ENCODE results near the gene CLASRP. TPM values are rescaled to one million over a fixed set of nuclear protein-coding genes. Genes with fewer than 3 reads are reported as not detected.

CLASRP gene
- total and polyA plus RNA-seq, 9 donors, result 29.5 to 113 (median 80.3) TPM

GRCh38 chr19:45001087-45001739, 37.6 kb upstream of the CLASRP start, which contains the start of gene RELB:
Gene RELB (plus strand): TSS chr19:45001464. CDS start chr19:45001580, 116 bp downstream.
- H3K27me3 ChIP-seq, result no peaks in the 10 kb centered on the region
- H3K4me1 ChIP-seq (ENCODE audit: insufficient read depth), result peaks cover 3% of the 10 kb centered on the region
- intact Hi-C loops (cut with DNase I), result no loop called here
- H3K27ac ChIP-seq, result peak within 1 kb of the TSS; percentile 84 to 92
- TF ChIP-seq, protein P1, sequence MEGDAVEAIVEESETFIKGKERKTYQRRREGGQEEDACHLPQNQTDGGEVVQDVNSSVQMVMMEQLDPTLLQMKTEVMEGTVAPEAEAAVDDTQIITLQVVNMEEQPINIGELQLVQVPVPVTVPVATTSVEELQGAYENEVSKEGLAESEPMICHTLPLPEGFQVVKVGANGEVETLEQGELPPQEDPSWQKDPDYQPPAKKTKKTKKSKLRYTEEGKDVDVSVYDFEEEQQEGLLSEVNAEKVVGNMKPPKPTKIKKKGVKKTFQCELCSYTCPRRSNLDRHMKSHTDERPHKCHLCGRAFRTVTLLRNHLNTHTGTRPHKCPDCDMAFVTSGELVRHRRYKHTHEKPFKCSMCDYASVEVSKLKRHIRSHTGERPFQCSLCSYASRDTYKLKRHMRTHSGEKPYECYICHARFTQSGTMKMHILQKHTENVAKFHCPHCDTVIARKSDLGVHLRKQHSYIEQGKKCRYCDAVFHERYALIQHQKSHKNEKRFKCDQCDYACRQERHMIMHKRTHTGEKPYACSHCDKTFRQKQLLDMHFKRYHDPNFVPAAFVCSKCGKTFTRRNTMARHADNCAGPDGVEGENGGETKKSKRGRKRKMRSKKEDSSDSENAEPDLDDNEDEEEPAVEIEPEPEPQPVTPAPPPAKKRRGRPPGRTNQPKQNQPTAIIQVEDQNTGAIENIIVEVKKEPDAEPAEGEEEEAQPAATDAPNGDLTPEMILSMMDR (IDR thresholded peaks at IDR 0.05), result no peak
- TF ChIP-seq POLR2A (IDR thresholded peaks at IDR 0.05) (peak; percentile 7), EP300 (IDR thresholded peaks at IDR 0.05) (peak; percentile 90)
- H3K4me3 ChIP-seq, result peak within 1 kb of the TSS; percentile 84
- WGBS, 3 donors, result 1 to 3% (median 2%) methylated on average over 11 to 78 of the region's 79 CpGs
- no peaks in the 10 kb centered on the region for H3K36me3 ChIP-seq
- H3K9me3 ChIP-seq, result no peaks in the 10 kb centered on the region
- peak; percentile 94 to 99 (median 98) for DNase-seq

GRCh38 chr19:45003485-45003884, 35.4 kb upstream of the CLASRP start:
- no peak for DNase-seq
- intact Hi-C loops (cut with DNase I), result no loop called here
- Histone ChIP-seq H3K27ac (no peak overlapping the region), H3K36me3 (no peaks in the 10 kb centered on the region), H3K27me3 (no peaks in the 10 kb centered on the region), H3K4me3 (no peak overlapping the region), H3K4me1 (ENCODE audit: insufficient read depth) (peaks cover 3% of the 10 kb centered on the region), H3K9me3 (no peaks in the 10 kb centered on the region)
- TF ChIP-seq, protein P1 (IDR thresholded peaks at IDR 0.05), result no peak
- TF ChIP-seq EP300 (IDR thresholded peaks at IDR 0.05) (no peak), POLR2A (IDR thresholded peaks at IDR 0.05) (no peak)
- WGBS, 3 donors, result 95% methylated on average over 4 of the region's 4 CpGs

GRCh38 chr19:45005787-45006186, 33.1 kb upstream of the CLASRP start:
- no peak for DNase-seq
- Histone ChIP-seq H3K36me3 (no peaks in the 10 kb centered on the region), H3K4me3 (no peak overlapping the region), H3K9me3 (no peaks in the 10 kb centered on the region), H3K27me3 (no peaks in the 10 kb centered on the region), H3K27ac (no peak overlapping the region), H3K4me1 (ENCODE audit: insufficient read depth) (peaks cover 3% of the 10 kb centered on the region)
- WGBS, 3 donors, result 90 to 95% (median 92%) methylated on average over 9 of the region's 9 CpGs
- TF ChIP-seq, protein P1 (IDR thresholded peaks at IDR 0.05), result no peak
- no peak for TF ChIP-seq EP300 (IDR thresholded peaks at IDR 0.05)
- no peak for TF ChIP-seq POLR2A (IDR thresholded peaks at IDR 0.05)
- intact Hi-C loops (cut with DNase I), result no loop called here

DNA sequence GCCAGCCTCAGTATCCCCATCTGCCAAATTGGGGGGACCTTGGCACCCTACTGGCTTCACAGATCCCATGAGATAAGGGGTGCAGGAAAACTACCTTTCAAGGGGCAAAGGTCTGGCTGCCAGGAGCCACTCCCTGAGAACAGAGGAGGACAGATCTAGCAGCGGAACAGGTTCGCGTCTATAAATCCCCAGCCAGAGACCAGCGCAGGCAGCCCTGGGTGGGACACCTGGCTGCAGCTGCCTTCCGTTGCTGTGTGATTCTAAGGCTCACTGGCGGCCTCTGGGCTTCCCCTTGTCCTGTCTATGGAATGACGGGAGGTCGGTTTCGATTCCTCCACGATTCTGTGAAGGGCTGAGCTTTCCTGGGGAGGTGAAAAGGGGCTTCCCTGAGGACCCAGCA, 30.3 kb upstream of the CLASRP start:
- 72 to 80% (median 77%) methylated on average over 10 of the region's 10 CpGs for WGBS, 3 donors
- DNase-seq, result no peak
- no peaks in the 10 kb centered on the region for H3K9me3 ChIP-seq
- H3K4me1 ChIP-seq (ENCODE audit: insufficient read depth), result no peaks in the 10 kb centered on the region
- no peaks in the 10 kb centered on the region for H3K27me3 ChIP-seq
- intact Hi-C loops (cut with DNase I), result no loop called here
- no peaks in the 10 kb centered on the region for H3K36me3 ChIP-seq
- no peak overlapping the region for H3K4me3 ChIP-seq
- H3K27ac ChIP-seq, result no peak overlapping the region
- TF ChIP-seq, protein P1 (IDR thresholded peaks at IDR 0.05), result no peak
- no peak for TF ChIP-seq EP300 (IDR thresholded peaks at IDR 0.05)
- TF ChIP-seq POLR2A (IDR thresholded peaks at IDR 0.05), result no peak
